Sigmoid colon (tissue), 7 donors: ENCODE measurements around the gene AKTIP. TPM values are rescaled to one million over a fixed set of nuclear protein-coding genes. Genes with fewer than 3 reads are reported as not detected.
"Not testable (repeated sequence)": the region's sequence is repeated elsewhere in the genome, so short reads cannot be mapped to it uniquely, and the experiment has no call there.

Experiments used
- DNase-seq: peaks from one replicate; pipeline ENCODE4 v3.0.0-alpha.2; 2019
- H3K27ac ChIP-seq, 4 donors: fragments of 200-600 bp; sonication (generic); one replicate each; pipeline ENCODE4 v1.5.1; 2016 to 2019; ENCODE audit warnings: mild to moderate bottlenecking in 1 of 4
- H3K27me3 ChIP-seq, 3 donors: fragments of 200-600 bp; sonication (generic); one replicate each; pipeline ENCODE4 v1.5.1; 2019; ENCODE audit warnings: mild to moderate bottlenecking in 1 of 3
- H3K36me3 ChIP-seq, 4 donors: fragments of 200-600 bp; sonication (generic); one replicate each; pipeline ENCODE4 v1.5.1; 2016 to 2019
- H3K4me1 ChIP-seq, 4 donors: fragments of 200-600 bp; sonication (generic); one replicate each; pipeline ENCODE4 v1.5.1; 2017 to 2019
- H3K4me3 ChIP-seq, 4 donors: fragments of 200-600 bp; sonication (generic); one replicate each; pipeline ENCODE4 v1.5.1; 2017 to 2019; ENCODE audit warnings: mild to moderate bottlenecking in 2 of 4, moderate library complexity in 1 of 4
- H3K9me3 ChIP-seq, 4 donors: fragments of 200-600 bp in 3 of 4; sonication (generic) in 3 of 4; one replicate each; pipeline versions ENCODE4 v1.5.1 to v1.6.1; 2013 to 2019
- EP300 ChIP-seq, 4 donors: sonication (generic); formaldehyde crosslinking; IDR thresholded peaks; one replicate each; pipeline ENCODE4 v1.6.1; 2017; ENCODE audit warnings: antibody characterized with exemption in 4 of 4
- POLR2A ChIP-seq, 2 donors: fragments of 450-650 bp; IDR thresholded peaks; one replicate each; pipeline ENCODE4 v1.6.1; 2016; ENCODE audit warnings: antibody characterized with exemption in 2 of 2, mild to moderate bottlenecking in 2 of 2, moderate library complexity in 2 of 2
- POLR2AphosphoS5 ChIP-seq, 4 donors: sonication (generic); formaldehyde crosslinking; IDR thresholded peaks; one replicate each; pipeline ENCODE4 v1.6.1; 2017; ENCODE audit warnings: antibody characterized with exemption in 4 of 4
- WGBS, 2 donors: extraction: QIAGEN DNeasy Blood & Tissue Kit; methylation state at CpG; one replicate each; pipeline ENCODE4 v1.1.7; 2013; 5-methylcytosine and 5-hydroxymethylcytosine counted together
- intact Hi-C: fragments of 100-400 bp; cut with DNase I; formaldehyde crosslinking; loops from one replicate; pipeline ENCODE4 v1.15.1; 2023
- polyA plus RNA-seq, 3 donors: library from polyadenylated mRNA; stranded (reverse); fragments of 200-250 nt; gene quantifications; one replicate each; pipeline ENCODE4 v1.2.3, GENCODE V29; 2013
- total RNA-seq, 4 donors: library from RNA; depleted of rRNA; stranded (reverse); fragments of >200 nt; gene quantifications; one replicate each; pipeline ENCODE4 v1.1.0, GENCODE V29; 2016
- TF ChIP-seq, protein P1 (sequence below), 4 experiments: fragments of 450-650 bp in 3 of 4; fragments of 200-600 bp in 1 of 4; IDR thresholded peaks; one replicate each; pipeline ENCODE4 v1.5.1; 2016 to 2019; ENCODE audit warnings: antibody characterized with exemption in 4 of 4, mild to moderate bottlenecking in 3 of 4, moderate library complexity in 2 of 4
- donor health status: healthy with polysubstance abuse.
- donor health status: Bipolar disorder and iron deficiency.
- donor health status: healthy.

Gene AKTIP
- total and polyA plus RNA-seq, 7 donors = 14.4 to 56.0 (median 39.5) TPM

DNA sequence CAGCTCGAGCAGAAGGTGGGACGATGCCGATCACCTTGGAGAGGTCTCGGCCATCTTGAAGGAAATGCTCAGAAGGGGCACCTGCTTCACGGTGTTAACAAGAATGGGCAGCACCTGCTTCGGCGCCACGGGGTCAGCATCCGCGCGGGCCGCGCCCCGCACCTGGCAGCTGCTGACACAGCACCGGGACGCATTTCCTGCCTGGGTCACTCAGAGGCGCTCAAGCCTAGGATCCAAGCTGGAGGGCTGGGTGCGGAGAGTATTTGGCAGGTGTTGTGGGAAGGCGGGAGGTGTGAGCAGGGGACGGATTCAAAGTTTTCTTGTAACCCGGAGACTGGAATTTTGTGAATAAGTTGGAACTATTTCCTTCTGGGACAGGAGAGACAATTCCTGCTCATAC is 39.3 kb upstream of the AKTIP start:
- no peak overlapping the region for H3K4me3 ChIP-seq
- no peak overlapping the region for H3K27ac ChIP-seq
- no peak for TF ChIP-seq EP300 (IDR thresholded peaks at IDR 0.05)
- TF ChIP-seq POLR2A (IDR thresholded peaks at IDR 0.05) = no peak
- no peak for TF ChIP-seq POLR2AphosphoS5 (IDR thresholded peaks at IDR 0.05)
- TF ChIP-seq, protein P1, sequence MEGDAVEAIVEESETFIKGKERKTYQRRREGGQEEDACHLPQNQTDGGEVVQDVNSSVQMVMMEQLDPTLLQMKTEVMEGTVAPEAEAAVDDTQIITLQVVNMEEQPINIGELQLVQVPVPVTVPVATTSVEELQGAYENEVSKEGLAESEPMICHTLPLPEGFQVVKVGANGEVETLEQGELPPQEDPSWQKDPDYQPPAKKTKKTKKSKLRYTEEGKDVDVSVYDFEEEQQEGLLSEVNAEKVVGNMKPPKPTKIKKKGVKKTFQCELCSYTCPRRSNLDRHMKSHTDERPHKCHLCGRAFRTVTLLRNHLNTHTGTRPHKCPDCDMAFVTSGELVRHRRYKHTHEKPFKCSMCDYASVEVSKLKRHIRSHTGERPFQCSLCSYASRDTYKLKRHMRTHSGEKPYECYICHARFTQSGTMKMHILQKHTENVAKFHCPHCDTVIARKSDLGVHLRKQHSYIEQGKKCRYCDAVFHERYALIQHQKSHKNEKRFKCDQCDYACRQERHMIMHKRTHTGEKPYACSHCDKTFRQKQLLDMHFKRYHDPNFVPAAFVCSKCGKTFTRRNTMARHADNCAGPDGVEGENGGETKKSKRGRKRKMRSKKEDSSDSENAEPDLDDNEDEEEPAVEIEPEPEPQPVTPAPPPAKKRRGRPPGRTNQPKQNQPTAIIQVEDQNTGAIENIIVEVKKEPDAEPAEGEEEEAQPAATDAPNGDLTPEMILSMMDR (IDR thresholded peaks at IDR 0.05) = no peak
- H3K9me3 ChIP-seq = no peaks in the 10 kb centered on the region
- intact Hi-C loops = no loop called here
- WGBS, 2 donors = 32 to 56% methylated on average over 21 of the region's 21 CpGs
- no peaks in the 10 kb centered on the region for H3K36me3 ChIP-seq
- peaks cover 0 to 28% (median 0%) of the 10 kb centered on the region in 3 donors for H3K27me3 ChIP-seq
- no peak for DNase-seq
- H3K4me1 ChIP-seq = no peaks in the 10 kb centered on the region

GRCh38 chr16:53541326-53541725 is 38.3 kb upstream of the AKTIP start:
- TF ChIP-seq, protein P1 (IDR thresholded peaks at IDR 0.05) = no peak
- no peak for TF ChIP-seq EP300 (IDR thresholded peaks at IDR 0.05)
- TF ChIP-seq POLR2A (IDR thresholded peaks at IDR 0.05) = no peak
- no peak for TF ChIP-seq POLR2AphosphoS5 (IDR thresholded peaks at IDR 0.05)
- Histone ChIP-seq H3K27me3 (peaks cover 0 to 28% (median 0%) of the 10 kb centered on the region in 3 donors), H3K4me3 (no peak overlapping the region), H3K36me3 (no peaks in the 10 kb centered on the region), H3K9me3 (no peaks in the 10 kb centered on the region), H3K4me1 (no peaks in the 10 kb centered on the region), H3K27ac (no peak overlapping the region)
- WGBS, 2 donors = 91 to 93% methylated on average over 9 of the region's 9 CpGs
- intact Hi-C loops = no loop called here
- DNase-seq = no peak

DNA sequence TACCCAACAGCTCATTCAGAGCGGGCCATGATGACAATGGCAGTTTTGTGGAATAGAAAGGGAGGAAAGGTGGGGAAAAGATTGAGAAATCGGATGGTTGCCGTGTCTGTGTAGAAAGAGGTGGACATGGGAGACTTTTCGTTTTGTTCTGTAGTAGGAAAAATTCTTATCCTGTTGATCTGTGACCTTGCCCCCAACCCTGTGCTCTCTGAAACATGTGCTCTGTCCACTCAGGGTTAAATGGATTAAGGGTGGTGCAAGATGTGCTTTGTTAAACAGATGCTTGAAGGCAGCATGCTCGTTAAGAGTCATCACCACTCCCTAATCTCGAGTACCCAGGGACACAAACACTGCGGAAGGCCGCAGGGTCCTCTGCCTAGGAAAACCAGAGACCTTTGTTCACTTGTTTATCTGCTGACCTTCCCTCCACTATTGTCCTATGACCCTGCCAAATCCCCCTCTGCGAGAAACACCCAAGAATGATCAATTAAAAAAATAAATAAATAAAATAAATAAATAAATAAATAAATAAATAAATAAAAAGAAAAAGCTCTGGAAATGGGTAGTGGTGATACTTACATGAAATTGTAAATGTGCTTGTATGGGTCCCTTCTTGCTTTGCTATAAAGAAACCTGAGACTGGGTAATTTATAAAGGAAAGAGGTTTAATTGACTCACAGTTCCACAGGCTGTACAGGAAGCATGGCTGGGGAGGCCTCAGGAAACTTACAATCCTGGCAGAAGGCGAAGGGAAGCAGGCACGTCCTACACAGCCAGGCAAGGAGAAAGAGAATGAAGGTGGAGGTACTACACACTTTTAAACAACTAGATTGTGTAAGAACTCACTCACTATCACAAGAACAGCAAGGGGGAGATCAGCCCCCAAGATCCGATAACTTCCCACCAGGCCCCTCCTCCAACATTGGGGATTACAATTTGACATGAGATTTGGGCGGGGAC is 37.0 kb upstream of the AKTIP start:
- H3K4me1 ChIP-seq, intact Hi-C loops, H3K9me3 ChIP-seq, H3K27ac ChIP-seq, H3K4me3 ChIP-seq, H3K36me3 ChIP-seq, DNase-seq: not testable (repeated sequence)
- peaks cover 0 to 22% (median 0%) of the 10 kb centered on the region in 3 donors for H3K27me3 ChIP-seq
- WGBS, 2 donors = 78 to 82% methylated on average over 13 of the region's 13 CpGs

DNA sequence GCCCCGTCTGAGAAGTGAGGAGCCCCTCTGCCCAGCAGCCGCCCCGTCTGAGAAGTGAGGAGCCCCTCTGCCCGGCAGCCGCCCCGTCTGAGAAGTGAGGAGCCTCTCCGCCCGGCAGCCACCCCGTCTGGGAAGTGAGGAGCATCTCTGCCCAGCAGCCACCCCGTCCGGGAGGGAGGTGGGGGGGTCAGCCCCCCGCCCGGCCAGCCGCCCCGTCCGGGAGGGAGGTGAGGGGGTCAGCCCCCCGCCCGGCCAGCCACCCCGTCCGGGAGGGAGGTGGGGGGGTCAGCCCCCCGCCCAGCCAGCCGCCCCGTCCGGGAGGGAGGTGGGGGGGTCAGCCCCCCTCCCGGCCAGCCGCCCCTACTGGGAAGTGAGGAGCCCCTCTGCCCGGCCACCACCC is 36.3 kb upstream of the AKTIP start:
- peaks cover 0 to 15% (median 0%) of the 10 kb centered on the region in 3 donors for H3K27me3 ChIP-seq
- H3K9me3 ChIP-seq, intact Hi-C loops, H3K4me1 ChIP-seq, H3K4me3 ChIP-seq, H3K36me3 ChIP-seq, H3K27ac ChIP-seq, DNase-seq: not testable (repeated sequence)
- WGBS, 2 donors = 93 to 96% methylated on average over 25 to 27 of the region's 27 CpGs

DNA sequence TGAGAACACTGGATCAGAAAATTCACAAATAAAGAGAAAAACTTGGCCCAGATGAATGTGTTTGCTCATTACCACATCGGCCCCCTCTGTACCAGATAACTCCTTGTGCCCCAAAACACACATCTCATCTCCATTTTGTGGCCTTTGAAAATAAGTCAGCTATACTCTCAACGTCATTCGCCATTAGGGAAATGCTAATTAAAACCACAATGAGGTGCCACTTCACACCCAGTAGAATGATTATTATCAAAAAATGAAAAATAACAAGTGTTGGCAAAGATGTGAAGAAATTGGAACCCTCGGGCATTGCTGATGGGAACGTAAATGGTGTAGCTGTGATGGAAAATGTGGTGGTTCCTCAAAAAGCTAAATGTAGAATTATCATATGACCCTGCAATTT is 34.6 kb upstream of the AKTIP start:
- Histone ChIP-seq H3K4me1 (no peaks in the 10 kb centered on the region), H3K27ac (no peak overlapping the region), H3K36me3 (no peaks in the 10 kb centered on the region), H3K4me3 (no peak overlapping the region), H3K27me3 (peaks cover 0 to 6% (median 0%) of the 10 kb centered on the region in 3 donors), H3K9me3 (no peaks in the 10 kb centered on the region)
- no peak for DNase-seq
- no peak for TF ChIP-seq EP300 (IDR thresholded peaks at IDR 0.05)
- TF ChIP-seq POLR2AphosphoS5 (IDR thresholded peaks at IDR 0.05) = no peak
- TF ChIP-seq POLR2A (IDR thresholded peaks at IDR 0.05) = no peak
- TF ChIP-seq, protein P1 (IDR thresholded peaks at IDR 0.05) = no peak
- 87 to 91% methylated on average over 5 of the region's 5 CpGs for WGBS, 2 donors
- intact Hi-C loops = no loop called here
